Measurements from ENCODE around the gene CREB3L2. TPM values are rescaled to one million over a fixed set of nuclear protein-coding genes. Genes with fewer than 3 reads are reported as not detected.

Gene CREB3L2
- total and polyA plus RNA-seq, 2 donors (not counting 1 experiment from before 2014, with no cell fraction given) = 13.8 to 25.1 TPM

DNA sequence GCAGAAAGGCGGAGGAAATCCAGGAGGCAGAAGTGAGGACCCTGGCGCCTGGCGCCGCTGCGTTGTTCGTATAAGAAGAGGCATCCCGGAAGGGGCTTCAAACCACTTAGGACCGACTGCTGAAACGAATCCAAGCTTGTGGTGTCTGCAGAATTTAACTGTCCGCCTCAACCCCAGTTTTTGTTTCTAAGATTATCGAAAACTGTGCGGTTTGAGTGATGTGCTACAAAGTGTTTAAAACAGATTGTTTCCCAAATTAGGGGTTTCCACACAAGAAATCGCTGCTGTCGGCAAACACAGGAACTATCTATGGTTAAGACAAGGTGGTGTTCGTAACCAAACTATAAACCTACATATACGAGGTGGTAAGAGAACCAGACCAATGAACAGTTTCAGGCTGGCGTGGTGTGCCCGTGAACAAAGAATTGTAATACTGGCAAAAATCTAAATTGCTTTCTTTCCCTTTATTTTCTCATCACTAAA, 154.3 kb downstream of the CREB3L2 start:
- Mint-ChIP-seq H3K9me3 (ENCODE audit: insufficient read depth) (no peaks in the 10 kb centered on the region), H3K4me1 (peaks cover 6% of the 10 kb centered on the region), H3K4me3 (peak overlapping the region; percentile 59), H3K27me3 (peaks cover 73% of the 10 kb centered on the region), H3K27ac (no peak overlapping the region)
- Histone ChIP-seq H3K27me3 (replicated peaks in 1 of 4; ENCODE audit: control extremely low read depth in 1 of 4, control insufficient read depth in 3 of 4, insufficient read depth in 4 of 4, low read length in 3 of 4) (peaks cover 0 to 49% (median 33%) of the 10 kb centered on the region in 4 experiments), H2AFZ (ENCODE audit: insufficient read depth, low read depth, low read length, poor library complexity, severe bottlenecking) (no peak overlapping the region), H3K9ac (ENCODE audit: low read length) (no peak overlapping the region), H4K20me1 (ENCODE audit: control insufficient read depth, insufficient read depth, low read length, poor library complexity, severe bottlenecking) (no peaks in the 10 kb centered on the region), H3K4me1 (ENCODE audit: control insufficient read depth in 2 of 2, insufficient read depth in 2 of 2, low read length in 2 of 2) (peaks cover 11 to 17% of the 10 kb centered on the region in 2 donors), H3K4me3 (ENCODE audit: control extremely low read depth in 1 of 5, extremely low read depth in 1 of 5, insufficient read depth in 1 of 5, low read depth in 2 of 5, low read length in 4 of 5) (no peak overlapping the region), H3K79me2 (ENCODE audit: control insufficient read depth, insufficient read depth, low read length) (no peaks in the 10 kb centered on the region), H3K36me3 (replicated peaks in 1 of 2; ENCODE audit: control extremely low read depth in 1 of 2, control insufficient read depth in 1 of 2, extremely low read depth in 1 of 2, insufficient read depth in 2 of 2, low read length in 1 of 2) (no peaks in the 10 kb centered on the region), H3K27ac (ENCODE audit: low read length in 2 of 2) (no peak overlapping the region), H3K4me2 (replicated peaks; ENCODE audit: low read depth, low read length, poor library complexity, severe bottlenecking) (peak overlapping the region; percentile 66), H3K9me3 (ENCODE audit: control extremely low read depth in 1 of 3, control insufficient read depth in 2 of 3, insufficient read depth in 1 of 3, low read length in 2 of 3) (no peaks in the 10 kb centered on the region)
- intact Hi-C loops (cut with micrococcal nuclease) = no loop called here
- ChIA-PET POLR2A (no interaction called here), CTCF (no interaction called here)
- WGBS (ENCODE audit: insufficient coverage) = 21% methylated on average over 11 of the region's 18 CpGs
- DNase-seq (no peak), ATAC-seq (ENCODE audit: low read depth) (no peak)
- no peak for TF ChIP-seq CTCF (IDR thresholded peaks at IDR 0.05)
- TF ChIP-seq EZH2 (IDR thresholded peaks at IDR 0.05; ENCODE audit: borderline replicate concordance, insufficient read depth, low read depth, low read length, poor library complexity, severe bottlenecking) = no peak

GRCh38 chr7:137846827-137847567, 154.9 kb downstream of the CREB3L2 start, which contains the start of gene DGKI:
TSS of gene DGKI (minus strand) at chr7:137846974.
- ATAC-seq (ENCODE audit: low read depth) (no peak), DNase-seq (peak; percentile 15)
- Histone ChIP-seq H3K4me2 (replicated peaks; ENCODE audit: low read depth, low read length, poor library complexity, severe bottlenecking) (peak within 1 kb of the TSS; percentile 66), H3K27ac (ENCODE audit: low read length in 2 of 2) (no peak within 1 kb of the TSS), H2AFZ (ENCODE audit: insufficient read depth, low read depth, low read length, poor library complexity, severe bottlenecking) (peak within 1 kb of the TSS; percentile 35), H4K20me1 (ENCODE audit: control insufficient read depth, insufficient read depth, low read length, poor library complexity, severe bottlenecking) (no peaks in the 10 kb centered on the region), H3K36me3 (replicated peaks in 1 of 2; ENCODE audit: control extremely low read depth in 1 of 2, control insufficient read depth in 1 of 2, extremely low read depth in 1 of 2, insufficient read depth in 2 of 2, low read length in 1 of 2) (no peaks in the 10 kb centered on the region), H3K79me2 (ENCODE audit: control insufficient read depth, insufficient read depth, low read length) (no peaks in the 10 kb centered on the region), H3K4me3 (ENCODE audit: control extremely low read depth in 1 of 5, extremely low read depth in 1 of 5, insufficient read depth in 1 of 5, low read depth in 2 of 5, low read length in 4 of 5) (peak within 1 kb of the TSS in 1 of 5 experiments; percentile 25), H3K9me3 (ENCODE audit: control extremely low read depth in 1 of 3, control insufficient read depth in 2 of 3, insufficient read depth in 1 of 3, low read length in 2 of 3) (no peaks in the 10 kb centered on the region), H3K9ac (ENCODE audit: low read length) (no peak within 1 kb of the TSS), H3K27me3 (replicated peaks in 1 of 4; ENCODE audit: control extremely low read depth in 1 of 4, control insufficient read depth in 3 of 4, insufficient read depth in 4 of 4, low read length in 3 of 4) (peaks cover 0 to 49% (median 33%) of the 10 kb centered on the region in 4 experiments), H3K4me1 (ENCODE audit: control insufficient read depth in 2 of 2, insufficient read depth in 2 of 2, low read length in 2 of 2) (peaks cover 11 to 17% of the 10 kb centered on the region in 2 donors)
- no peak for TF ChIP-seq CTCF (IDR thresholded peaks at IDR 0.05)
- TF ChIP-seq EZH2 (IDR thresholded peaks at IDR 0.05; ENCODE audit: borderline replicate concordance, insufficient read depth, low read depth, low read length, poor library complexity, severe bottlenecking) = no peak
- ChIA-PET POLR2A (no interaction called here), CTCF (no interaction called here)
- peaks cover 6% of the 10 kb centered on the region for H3K4me1 Mint-ChIP-seq
- WGBS (ENCODE audit: insufficient coverage) = 6% methylated on average over 66 of the region's 66 CpGs
- H3K9me3 Mint-ChIP-seq (ENCODE audit: insufficient read depth) = no peaks in the 10 kb centered on the region
- intact Hi-C loops (cut with micrococcal nuclease) = no loop called here
- H3K4me3 Mint-ChIP-seq = peak within 1 kb of the TSS; percentile 65
- H3K27ac Mint-ChIP-seq = no peak within 1 kb of the TSS
- H3K27me3 Mint-ChIP-seq = peaks cover 79% of the 10 kb centered on the region

Data from B cell (primary cell).